Activated T-helper 17 cell treated with anti-CD3 and anti-CD28 coated beads, Interleukin-2, amount 50 U/mL, for 72 hours (primary cell): Measurements from ENCODE around the gene S1PR4. TPM values are rescaled to one million over a fixed set of nuclear protein-coding genes. Genes with fewer than 3 reads are reported as not detected.
"Not testable (repeated sequence)": the region's sequence is repeated elsewhere in the genome, so short reads cannot be mapped to it uniquely, and the experiment has no call there.

Experiments used
- ATAC-seq: fragments of 150-1000 bp; cut with Tn5 transposase; replicated peaks from 2 replicates; pipeline ENCODE4 v1.10.0; 2021; ENCODE audit warnings: mild to moderate bottlenecking, moderate library complexity
- H3K27ac Mint-ChIP-seq: one replicate; pipeline ENCODE4 v1.8.0; 2022; ENCODE audit warnings: mixed read lengths
- H3K27me3 Mint-ChIP-seq: one replicate; pipeline ENCODE4 v1.8.0; 2022; ENCODE audit warnings: mixed read lengths
- H3K36me3 Mint-ChIP-seq: one replicate; pipeline ENCODE4 v1.8.0; 2022; ENCODE audit warnings: low read depth, mild to moderate bottlenecking, mixed read lengths
- H3K4me1 Mint-ChIP-seq: one replicate; pipeline ENCODE4 v1.8.0; 2022; ENCODE audit warnings: mixed read lengths
- H3K4me3 Mint-ChIP-seq: one replicate; pipeline ENCODE4 v1.8.0; 2022; ENCODE audit warnings: mild to moderate bottlenecking, mixed read lengths
- H3K9me3 Mint-ChIP-seq: one replicate; pipeline ENCODE4 v1.8.0; 2022; ENCODE audit warnings: mixed read lengths
- total RNA-seq, 2 donors: library from RNA; stranded (reverse); gene quantifications; one replicate each; pipeline ENCODE4 v1.2.3, GENCODE V29; 2022

Gene S1PR4
- total RNA-seq, 2 donors from 2014 or later = 60.6 to 96.8 TPM

GRCh38 chr19:3146677-3147100, 31.9 kb upstream of the S1PR4 start:
- H3K4me1 Mint-ChIP-seq = peaks cover 24% of the 10 kb centered on the region
- H3K4me3 Mint-ChIP-seq = peak overlapping the region; percentile 31
- no peaks in the 10 kb centered on the region for H3K9me3 Mint-ChIP-seq
- H3K36me3 Mint-ChIP-seq = peaks cover 85% of the 10 kb centered on the region
- ATAC-seq = peak; percentile 54
- H3K27me3 Mint-ChIP-seq = no peaks in the 10 kb centered on the region
- H3K27ac Mint-ChIP-seq = peak overlapping the region; percentile 46

- no peak overlapping the region for H3K27ac Mint-ChIP-seq
- no peak for ATAC-seq
- peaks cover 68% of the 10 kb centered on the region for H3K36me3 Mint-ChIP-seq
These were observed 30.1 kb upstream of the S1PR4 start for GRCh38 chr19:3148503-3148902.

GRCh38 chr19:3149089-3149488, 29.5 kb upstream of the S1PR4 start:
- Mint-ChIP-seq H3K27ac (peak overlapping the region; percentile 70), H3K9me3 (no peaks in the 10 kb centered on the region), H3K36me3 (peaks cover 66% of the 10 kb centered on the region), H3K4me1 (peaks cover 18% of the 10 kb centered on the region), H3K4me3 (peak overlapping the region; percentile 26), H3K27me3 (no peaks in the 10 kb centered on the region)
- no peak for ATAC-seq

More at GRCh38 chr19:3148503-3148902, 30.1 kb upstream of the S1PR4 start:
- Mint-ChIP-seq H3K4me1 (peaks cover 18% of the 10 kb centered on the region), H3K4me3 (no peak overlapping the region), H3K27me3 (no peaks in the 10 kb centered on the region), H3K9me3 (no peaks in the 10 kb centered on the region)

GRCh38 chr19:3149526-3150505, 28.8 kb upstream of the S1PR4 start:
- ATAC-seq = no peak
- peak overlapping the region; percentile 26 for H3K4me3 Mint-ChIP-seq
- peaks cover 1% of the 10 kb centered on the region for H3K9me3 Mint-ChIP-seq

GRCh38 chr19:3150739-3151329, 27.7 kb upstream of the S1PR4 start:
- peaks cover 18% of the 10 kb centered on the region for H3K4me1 Mint-ChIP-seq
- H3K27me3 Mint-ChIP-seq = no peaks in the 10 kb centered on the region
- peaks cover 4% of the 10 kb centered on the region for H3K9me3 Mint-ChIP-seq
- H3K4me3 Mint-ChIP-seq = no peak overlapping the region
- H3K27ac Mint-ChIP-seq = no peak overlapping the region
- H3K36me3 Mint-ChIP-seq = peaks cover 49% of the 10 kb centered on the region
- no peak for ATAC-seq

More at GRCh38 chr19:3149526-3150505, 28.8 kb upstream of the S1PR4 start:
- Mint-ChIP-seq H3K36me3 (peaks cover 59% of the 10 kb centered on the region), H3K4me1 (peaks cover 18% of the 10 kb centered on the region), H3K27me3 (no peaks in the 10 kb centered on the region), H3K27ac (peak overlapping the region; percentile 70)

GRCh38 chr19:3151563-3152418, 26.8 kb upstream of the S1PR4 start:
- ATAC-seq = no peak
- peaks cover 39% of the 10 kb centered on the region for H3K36me3 Mint-ChIP-seq

GRCh38 chr19:3152419-3152780, 26.2 kb upstream of the S1PR4 start:
- Mint-ChIP-seq H3K27me3 (no peaks in the 10 kb centered on the region), H3K4me3 (no peak overlapping the region), H3K4me1 (peaks cover 16% of the 10 kb centered on the region), H3K36me3 (peaks cover 33% of the 10 kb centered on the region), H3K27ac (no peak overlapping the region), H3K9me3 (peaks cover 4% of the 10 kb centered on the region)
- ATAC-seq = no peak

More at GRCh38 chr19:3151563-3152418, 26.8 kb upstream of the S1PR4 start:
- H3K27me3 Mint-ChIP-seq = no peaks in the 10 kb centered on the region
- H3K27ac Mint-ChIP-seq = no peak overlapping the region
- peaks cover 4% of the 10 kb centered on the region for H3K9me3 Mint-ChIP-seq
- peaks cover 13% of the 10 kb centered on the region for H3K4me1 Mint-ChIP-seq
- H3K4me3 Mint-ChIP-seq = no peak overlapping the region

- Mint-ChIP-seq H3K4me3 (no peak overlapping the region), H3K27me3 (no peaks in the 10 kb centered on the region), H3K36me3 (peaks cover 22% of the 10 kb centered on the region), H3K27ac (no peak overlapping the region), H3K4me1 (peaks cover 21% of the 10 kb centered on the region), H3K9me3 (peaks cover 4% of the 10 kb centered on the region)
- no peak for ATAC-seq
These were observed 25.0 kb upstream of the S1PR4 start for GRCh38 chr19:3153286-3154230.

GRCh38 chr19:3154447-3154846, 24.1 kb upstream of the S1PR4 start:
- not testable (repeated sequence) for H3K9me3 Mint-ChIP-seq, H3K4me3 Mint-ChIP-seq, ATAC-seq, H3K27ac Mint-ChIP-seq, H3K27me3 Mint-ChIP-seq
- peaks cover 14% of the 10 kb centered on the region for H3K4me1 Mint-ChIP-seq
- H3K36me3 Mint-ChIP-seq = peaks cover 13% of the 10 kb centered on the region

GRCh38 chr19:3154957-3155736, 23.4 kb upstream of the S1PR4 start:
- Mint-ChIP-seq H3K4me3 (no peak overlapping the region), H3K27ac (no peak overlapping the region), H3K27me3 (no peaks in the 10 kb centered on the region), H3K9me3 (peaks cover 4% of the 10 kb centered on the region), H3K4me1 (peaks cover 12% of the 10 kb centered on the region), H3K36me3 (peaks cover 6% of the 10 kb centered on the region)
- peak; percentile 95 for ATAC-seq

- Mint-ChIP-seq H3K27me3 (no peaks in the 10 kb centered on the region), H3K27ac (no peak overlapping the region), H3K36me3 (no peaks in the 10 kb centered on the region), H3K4me3 (peak overlapping the region; percentile 30), H3K4me1 (peaks cover 20% of the 10 kb centered on the region), H3K9me3 (peaks cover 4% of the 10 kb centered on the region)
- no peak for ATAC-seq
These were observed 21.3 kb upstream of the S1PR4 start for GRCh38 chr19:3157096-3157845.

GRCh38 chr19:3159565-3159964, 19.0 kb upstream of the S1PR4 start:
- H3K9me3 Mint-ChIP-seq = peaks cover 4% of the 10 kb centered on the region
- peak overlapping the region; percentile 89 for H3K27ac Mint-ChIP-seq
- no peak for ATAC-seq
- H3K27me3 Mint-ChIP-seq = no peaks in the 10 kb centered on the region
- no peaks in the 10 kb centered on the region for H3K36me3 Mint-ChIP-seq
- H3K4me3 Mint-ChIP-seq = no peak overlapping the region
- peaks cover 26% of the 10 kb centered on the region for H3K4me1 Mint-ChIP-seq
